ENCODE results near the gene STAG1.
"Not testable (repeated sequence)": the region's sequence is repeated elsewhere in the genome, so short reads cannot be mapped to it uniquely, and the experiment has no call there.

Gene STAG1

DNA sequence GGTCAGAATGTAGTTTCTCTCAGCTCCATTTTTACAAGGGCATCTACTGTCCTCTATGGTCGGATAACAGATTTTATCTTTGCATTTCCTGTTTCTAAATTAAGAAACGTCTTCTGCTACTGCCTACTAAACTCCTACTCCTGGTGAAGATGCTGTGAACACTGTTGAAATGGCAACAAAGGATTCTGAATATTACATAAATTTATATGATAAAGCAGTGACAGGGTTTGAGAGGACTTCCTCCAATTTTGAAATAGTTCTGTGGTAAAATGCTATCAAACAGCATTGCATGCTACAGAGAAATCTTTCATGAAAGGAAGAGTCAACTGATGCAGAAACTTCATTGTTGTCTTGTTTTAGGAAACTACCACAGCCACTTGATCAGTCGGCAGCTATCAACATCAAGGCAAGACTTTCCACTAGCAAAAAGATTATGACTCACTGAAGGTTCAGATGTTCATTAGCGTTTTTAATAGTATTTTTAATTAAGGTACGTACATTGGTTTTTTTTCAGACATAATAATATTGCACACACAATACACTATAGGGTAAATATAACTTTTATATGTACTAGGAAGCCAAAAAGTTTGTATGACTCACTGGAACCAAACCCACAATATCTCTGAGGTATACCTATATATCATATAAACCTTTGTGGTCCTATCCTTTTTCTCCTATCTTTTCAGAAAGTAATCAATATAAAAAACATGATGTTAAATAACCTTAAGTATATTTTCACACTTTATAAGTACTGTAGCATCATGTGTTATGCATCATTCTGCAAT lies 156.1 kb downstream of the STAG1 start:
- DNase-seq (ENCODE audit: low read depth, low spot score): no peak

GRCh38 chr3:136586580-136586979 lies 165.6 kb downstream of the STAG1 start:
- DNase-seq (ENCODE audit: low read depth, low spot score): no peak

- DNase-seq (ENCODE audit: low read depth, low spot score): no peak
Measured at GRCh38 chr3:136584728-136585127, 167.4 kb downstream of the STAG1 start.

- DNase-seq (ENCODE audit: low read depth, low spot score): no peak
Measured at GRCh38 chr3:136583823-136584222, 168.4 kb downstream of the STAG1 start.

GRCh38 chr3:136577791-136578190 lies 174.4 kb downstream of the STAG1 start:
- no peak for DNase-seq (ENCODE audit: low read depth, low spot score)

DNA sequence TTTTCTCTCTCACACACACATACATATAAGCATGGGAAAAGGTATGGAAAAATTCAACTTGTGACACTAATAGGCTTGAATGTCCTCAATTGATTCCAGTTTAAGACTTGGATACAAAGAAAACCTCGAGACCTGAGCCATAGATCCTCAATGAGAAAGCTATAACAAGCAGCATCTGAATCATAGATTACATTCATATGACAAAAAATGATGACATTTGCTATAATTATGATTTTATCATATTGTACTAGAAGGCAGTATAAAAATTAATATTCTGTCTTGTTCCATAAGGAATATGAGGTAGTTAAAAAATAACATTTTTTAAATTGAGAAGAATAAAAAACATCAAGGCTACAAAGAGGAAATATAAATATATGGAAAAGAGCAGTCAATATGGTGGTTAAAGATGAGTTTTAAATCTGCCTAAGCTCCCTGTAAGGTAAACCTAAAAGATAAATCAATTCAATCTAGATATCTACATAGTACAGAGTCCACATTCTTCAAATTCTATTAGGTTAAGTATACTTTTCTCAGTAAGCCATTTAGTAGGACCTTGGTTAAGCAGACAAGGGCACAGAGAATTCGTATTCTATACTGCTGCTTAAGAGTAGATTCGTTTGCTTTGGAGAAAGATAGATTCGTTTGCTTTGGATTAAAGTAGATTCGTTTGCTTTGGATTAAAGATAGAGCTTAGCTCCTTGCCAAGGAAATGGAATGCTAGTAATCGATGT lies 175.7 kb downstream of the STAG1 start:
- DNase-seq (ENCODE audit: low read depth, low spot score): no peak

- no peak for DNase-seq (ENCODE audit: low read depth, low spot score)
Measured at GRCh38 chr3:136567599-136568188, 184.5 kb downstream of the STAG1 start.

- DNase-seq (ENCODE audit: low read depth, low spot score): not testable (repeated sequence)
Measured at GRCh38 chr3:136564962-136565361, 187.2 kb downstream of the STAG1 start.

- no peak for DNase-seq (ENCODE audit: low read depth, low spot score)
Measured at GRCh38 chr3:136562026-136562425, 190.2 kb downstream of the STAG1 start.

DNA sequence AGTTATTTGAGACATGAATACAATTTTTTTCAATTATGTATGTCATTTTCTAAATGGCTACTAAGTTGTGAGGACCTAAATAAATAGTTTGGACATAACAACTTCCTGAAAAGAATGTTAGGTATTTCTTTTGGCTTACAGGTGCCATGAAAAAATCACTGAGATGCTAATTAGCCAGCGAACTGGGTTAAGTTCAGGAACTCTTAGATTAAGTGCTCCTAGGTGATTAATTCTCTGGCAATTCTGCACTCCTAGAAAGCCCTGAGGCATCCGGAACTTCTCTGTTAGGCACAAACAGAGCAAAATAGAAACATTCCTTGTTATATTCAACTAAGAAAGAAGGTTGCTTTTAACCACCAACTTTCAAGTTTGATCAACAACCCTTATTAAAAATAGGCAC lies 192.3 kb downstream of the STAG1 start:
- no peak for DNase-seq (ENCODE audit: low read depth, low spot score)

DNA sequence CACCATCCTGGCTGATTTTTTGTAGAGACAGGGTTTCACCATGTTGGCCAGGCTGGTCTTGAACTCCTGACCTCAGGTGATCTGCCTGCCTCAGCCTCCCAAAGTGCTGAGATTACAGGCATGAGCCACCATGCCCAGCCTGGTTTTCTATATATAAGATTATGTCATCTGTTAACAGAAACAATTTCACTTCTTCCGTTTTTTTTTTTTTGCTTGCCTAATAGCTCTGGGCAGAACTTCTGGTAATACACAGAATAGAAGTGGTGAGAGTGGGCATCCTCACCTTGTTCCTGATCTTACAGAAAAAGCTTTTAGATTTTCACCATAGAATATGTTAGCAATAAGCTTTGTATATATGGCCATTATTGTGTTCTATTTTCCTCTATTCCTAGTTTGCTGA lies 202.7 kb downstream of the STAG1 start:
- DNase-seq (ENCODE audit: low read depth, low spot score): not testable (repeated sequence)

GRCh38 chr3:136547293-136547692 lies 204.9 kb downstream of the STAG1 start:
- DNase-seq (ENCODE audit: low read depth, low spot score): no peak

- no peak for DNase-seq (ENCODE audit: low read depth, low spot score)
Measured at GRCh38 chr3:136546720-136547119, 205.5 kb downstream of the STAG1 start.

DNA sequence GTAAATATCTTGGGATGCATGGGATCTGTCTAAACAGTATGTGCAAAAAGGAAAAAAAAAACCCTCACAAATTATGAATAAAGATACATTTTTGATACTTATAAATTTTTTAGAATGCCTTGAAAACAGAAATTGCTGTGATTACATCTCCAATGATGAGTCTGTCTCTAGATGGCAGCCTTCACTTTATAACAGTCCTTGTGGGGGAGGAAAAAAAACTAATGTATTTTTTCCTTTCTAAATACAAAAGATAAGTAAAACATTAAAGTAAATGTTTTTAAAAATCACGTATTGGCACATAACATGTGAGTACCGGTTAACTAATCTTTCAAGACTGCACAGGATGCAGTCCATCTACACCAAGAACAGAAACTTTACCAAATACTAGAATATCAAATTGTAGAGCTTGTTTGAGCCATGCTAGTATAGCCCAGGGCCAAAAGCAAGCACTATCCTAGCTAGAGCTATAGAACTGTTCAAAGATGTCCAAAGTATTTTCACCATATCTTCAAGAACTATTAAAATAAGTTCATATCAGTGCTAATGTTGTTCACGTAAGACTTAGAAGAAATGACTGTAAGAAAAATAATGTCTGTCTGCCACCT lies 206.4 kb downstream of the STAG1 start:
- DNase-seq (ENCODE audit: low read depth, low spot score): no peak

DNA sequence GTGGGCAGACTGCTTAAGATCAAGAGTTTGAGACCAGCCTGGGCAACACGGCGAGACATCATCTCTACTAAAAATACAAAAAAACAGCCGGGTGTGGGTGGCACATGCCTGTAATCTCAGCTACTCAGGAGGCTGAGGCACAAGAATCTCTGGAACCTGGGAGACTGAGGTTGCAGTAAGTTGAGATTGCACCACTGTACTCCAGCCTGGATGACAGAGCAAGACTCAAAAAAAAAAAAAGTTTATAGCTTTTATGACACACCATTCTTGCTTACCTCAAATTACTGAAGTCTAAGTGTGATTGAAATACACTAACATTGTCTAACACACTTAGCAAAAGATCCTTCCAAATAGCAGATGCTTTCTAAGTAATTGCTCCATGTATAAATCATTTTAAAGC lies 207.6 kb downstream of the STAG1 start:
- DNase-seq (ENCODE audit: low read depth, low spot score): no peak

GRCh38 chr3:136543385-136543784 lies 208.8 kb downstream of the STAG1 start:
- no peak for DNase-seq (ENCODE audit: low read depth, low spot score)

DNA sequence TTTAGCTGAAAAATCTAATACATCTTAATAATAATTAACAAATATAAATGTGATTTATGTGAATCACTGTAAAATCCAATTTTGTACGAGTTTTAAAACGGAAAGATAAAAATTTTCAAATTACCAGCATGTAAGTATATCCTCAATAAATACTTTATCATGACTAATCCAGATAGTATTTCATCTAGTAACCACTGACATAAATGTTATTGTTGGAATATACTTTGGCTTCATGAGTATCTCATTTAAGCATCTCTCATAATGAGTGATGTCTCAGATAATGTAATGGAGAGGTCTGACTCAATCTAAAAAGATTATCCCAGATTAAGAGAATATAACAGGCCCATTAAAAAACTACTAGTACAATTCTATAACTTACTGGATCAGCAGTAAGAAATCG lies 216.3 kb downstream of the STAG1 start:
- no peak for DNase-seq (ENCODE audit: low read depth, low spot score)

DNA sequence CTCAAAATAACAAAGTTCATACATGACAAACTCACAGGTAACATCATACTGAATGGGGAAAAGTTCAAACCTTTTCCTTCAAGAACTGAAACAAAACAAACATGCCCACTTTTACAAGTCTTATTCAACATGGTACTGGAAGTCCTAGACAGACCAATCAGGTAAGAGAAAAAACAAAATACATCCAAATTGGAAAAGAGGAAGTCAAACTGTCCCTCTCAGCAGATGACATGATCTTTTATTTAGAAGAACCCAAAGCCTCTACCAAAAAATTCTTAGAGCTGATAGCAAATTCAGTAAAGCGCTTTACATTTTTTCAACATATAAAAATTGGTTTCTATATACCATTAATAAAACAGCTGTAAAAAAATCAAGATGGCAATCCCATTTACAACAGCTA lies 219.4 kb downstream of the STAG1 start:
- no peak for DNase-seq (ENCODE audit: low read depth, low spot score)

GRCh38 chr3:136518102-136518501 lies 234.1 kb downstream of the STAG1 start:
- no peak for DNase-seq (ENCODE audit: low read depth, low spot score)

GRCh38 chr3:136516656-136517055 lies 235.5 kb downstream of the STAG1 start:
- DNase-seq (ENCODE audit: low read depth, low spot score): no peak

DNA sequence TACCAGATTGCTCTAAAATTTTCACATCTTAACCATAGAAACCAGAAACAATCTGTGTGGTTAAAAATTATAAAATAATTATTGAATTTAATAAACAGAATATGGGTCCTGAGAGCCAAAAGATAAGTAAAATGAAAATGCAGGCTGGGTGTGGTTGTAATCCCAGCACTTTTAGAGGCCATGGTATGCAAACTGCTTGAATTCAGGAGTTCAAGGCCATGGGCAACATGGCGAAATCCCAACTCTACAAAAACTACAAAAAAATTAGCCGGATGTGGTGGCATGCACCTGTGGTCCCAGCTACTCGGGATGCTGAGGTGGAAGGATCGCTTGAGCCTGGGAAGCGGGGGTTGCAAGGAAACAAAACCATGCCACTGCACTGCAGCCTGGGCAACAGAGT lies 236.1 kb downstream of the STAG1 start:
- no peak for DNase-seq (ENCODE audit: low read depth, low spot score)

GRCh38 chr3:136514533-136514932 lies 237.6 kb downstream of the STAG1 start:
- DNase-seq (ENCODE audit: low read depth, low spot score): not testable (repeated sequence)

Measured in activated CD4-positive, CD25-positive, alpha-beta regulatory T cell treated with anti-CD3 and anti-CD28 coated beads, Interleukin-2, amount 50 U/mL, for 16 hours (primary cell).